NCI-H2107 treated with DMSO at 0.1 percent for 48 hours (cell line): Measurements from ENCODE around the gene ASMTL.
"Not testable (repeated sequence)": the region's sequence is repeated elsewhere in the genome, so short reads cannot be mapped to it uniquely, and the experiment has no call there.

Experiments used
- DNase-seq: peaks from one replicate; lab custom pipeline; 2025; ENCODE audit not compliant: unreplicated experiment; lab: John Stamatoyannopoulos, UW

ASMTL gene

DNA sequence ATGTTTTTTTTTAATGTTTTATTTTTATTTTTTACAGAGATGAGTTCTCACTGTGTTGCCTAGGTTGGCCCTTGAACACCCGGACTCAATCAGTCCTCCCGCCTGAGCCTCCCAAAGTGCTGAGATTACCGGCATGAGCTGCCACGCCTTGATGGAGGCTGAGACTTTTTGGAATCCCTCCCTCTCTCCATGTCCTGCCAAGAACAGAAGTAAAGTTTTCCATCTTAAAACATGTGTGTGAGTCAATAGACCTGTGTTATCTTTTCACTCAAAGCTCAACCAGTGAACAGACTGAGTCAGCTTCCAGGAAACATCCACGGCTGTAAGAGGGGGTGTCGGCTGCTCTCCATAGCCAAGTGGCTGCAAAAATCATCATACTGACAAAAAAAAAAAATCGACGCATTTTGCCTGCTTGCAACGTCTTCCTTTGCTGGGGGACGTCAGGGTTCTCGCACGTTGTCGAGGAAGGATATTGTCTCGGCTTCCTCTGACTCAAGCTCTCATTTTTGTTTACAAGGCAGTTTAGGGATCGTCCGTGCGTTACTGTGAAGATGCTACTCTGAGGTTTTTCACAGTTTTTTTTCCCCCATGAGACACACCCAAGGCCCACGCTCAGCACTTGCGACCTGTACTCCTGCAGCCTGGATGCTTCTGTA, 10.0 kb upstream of the ASMTL start:
- DNase-seq: no peak

DNA sequence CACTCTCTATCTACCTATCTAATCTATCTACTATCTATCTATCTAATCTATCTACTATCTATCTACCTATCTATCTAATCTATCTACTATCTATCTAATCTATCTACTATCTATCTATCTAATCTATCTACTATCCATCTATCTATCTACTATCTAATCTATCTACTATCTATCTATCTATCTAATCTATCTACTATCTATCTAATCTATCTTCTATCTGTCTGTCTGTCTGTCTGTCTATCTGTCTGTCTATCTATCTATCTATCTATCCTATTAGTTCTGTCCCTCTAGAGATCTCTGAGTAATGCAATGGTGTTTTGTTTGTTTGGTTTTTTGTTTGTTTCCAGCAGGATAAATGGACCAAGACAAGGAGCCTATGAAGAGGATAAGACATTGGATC, 9.4 kb upstream of the ASMTL start:
- DNase-seq: no peak

DNA sequence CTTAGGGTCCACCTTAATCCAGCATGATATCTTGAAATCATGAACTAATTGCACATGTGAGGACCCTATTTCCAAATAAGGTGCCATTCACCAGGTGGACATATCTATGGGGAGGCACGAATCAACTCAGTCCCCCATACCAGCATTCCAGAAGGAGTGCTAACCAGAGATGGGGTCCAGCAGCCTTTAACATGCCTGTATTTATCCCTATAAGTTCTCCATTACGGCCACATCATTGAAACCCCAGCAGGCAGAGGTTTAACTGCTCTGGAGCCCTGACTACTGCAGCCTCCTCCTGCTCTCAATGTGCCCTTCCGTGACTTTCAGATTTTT, 3.2 kb upstream of the ASMTL start:
- DNase-seq: no peak

DNA sequence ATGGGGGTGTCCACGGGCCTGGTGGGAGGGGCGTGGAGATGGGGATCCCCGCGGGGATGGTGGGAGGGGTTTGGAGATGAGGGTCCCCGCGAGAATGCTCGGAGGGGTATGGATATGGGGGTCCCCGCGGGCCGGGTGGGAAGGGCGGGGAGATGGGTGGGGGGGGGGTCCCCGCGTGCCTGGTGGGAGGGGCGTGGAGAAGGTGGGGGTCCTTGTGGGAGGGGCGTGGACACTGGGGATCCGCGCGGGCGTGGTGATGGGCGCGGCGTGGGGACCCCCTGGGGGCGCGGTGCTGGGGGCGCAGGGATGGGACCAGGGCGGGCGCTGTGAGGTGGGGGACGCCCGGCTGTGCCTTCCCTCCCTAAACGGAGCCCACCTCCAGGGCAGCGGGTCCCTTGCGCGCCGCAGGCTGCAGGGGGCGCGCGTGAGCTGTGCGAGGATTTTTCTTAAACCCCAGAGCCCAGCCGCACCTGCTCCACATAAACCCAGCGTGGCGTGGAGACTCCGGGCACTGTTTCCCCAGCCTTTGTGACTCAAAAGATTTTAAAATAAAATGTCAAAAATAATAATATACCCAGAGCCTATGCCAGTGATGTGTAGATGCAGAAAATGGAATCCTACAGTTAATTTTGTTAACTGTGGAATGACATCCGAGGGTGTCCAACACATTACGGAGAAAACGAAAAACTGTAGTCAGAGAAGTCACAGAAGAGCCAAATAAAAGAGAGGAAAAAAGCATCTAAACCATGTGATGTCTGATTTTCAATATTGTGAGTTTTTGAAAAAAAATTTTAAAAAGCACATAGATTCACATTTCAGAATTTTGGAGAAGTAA, 1.5 kb upstream of the ASMTL start:
- no peak for DNase-seq

DNA sequence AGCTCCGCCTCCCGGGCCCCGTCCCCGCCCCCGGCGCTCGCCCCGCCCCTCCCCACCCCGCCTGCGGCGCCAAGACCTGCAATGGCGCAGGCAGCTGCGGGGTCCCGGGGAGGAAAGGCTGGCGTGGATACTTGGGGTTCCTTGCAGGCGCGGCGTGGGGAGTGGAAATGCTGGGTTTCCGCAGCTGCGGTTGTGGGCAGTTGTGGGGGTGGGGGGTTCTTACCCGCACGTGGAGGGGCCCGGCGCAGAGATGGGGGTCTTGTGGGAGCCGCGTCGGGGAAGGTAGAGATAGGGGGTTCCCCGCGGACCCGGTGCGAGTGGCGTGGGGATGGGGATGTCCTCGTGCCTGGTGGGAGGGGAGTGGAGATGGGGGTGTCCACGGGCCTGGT, 680 bp upstream of the ASMTL start:
- no peak for DNase-seq

DNA sequence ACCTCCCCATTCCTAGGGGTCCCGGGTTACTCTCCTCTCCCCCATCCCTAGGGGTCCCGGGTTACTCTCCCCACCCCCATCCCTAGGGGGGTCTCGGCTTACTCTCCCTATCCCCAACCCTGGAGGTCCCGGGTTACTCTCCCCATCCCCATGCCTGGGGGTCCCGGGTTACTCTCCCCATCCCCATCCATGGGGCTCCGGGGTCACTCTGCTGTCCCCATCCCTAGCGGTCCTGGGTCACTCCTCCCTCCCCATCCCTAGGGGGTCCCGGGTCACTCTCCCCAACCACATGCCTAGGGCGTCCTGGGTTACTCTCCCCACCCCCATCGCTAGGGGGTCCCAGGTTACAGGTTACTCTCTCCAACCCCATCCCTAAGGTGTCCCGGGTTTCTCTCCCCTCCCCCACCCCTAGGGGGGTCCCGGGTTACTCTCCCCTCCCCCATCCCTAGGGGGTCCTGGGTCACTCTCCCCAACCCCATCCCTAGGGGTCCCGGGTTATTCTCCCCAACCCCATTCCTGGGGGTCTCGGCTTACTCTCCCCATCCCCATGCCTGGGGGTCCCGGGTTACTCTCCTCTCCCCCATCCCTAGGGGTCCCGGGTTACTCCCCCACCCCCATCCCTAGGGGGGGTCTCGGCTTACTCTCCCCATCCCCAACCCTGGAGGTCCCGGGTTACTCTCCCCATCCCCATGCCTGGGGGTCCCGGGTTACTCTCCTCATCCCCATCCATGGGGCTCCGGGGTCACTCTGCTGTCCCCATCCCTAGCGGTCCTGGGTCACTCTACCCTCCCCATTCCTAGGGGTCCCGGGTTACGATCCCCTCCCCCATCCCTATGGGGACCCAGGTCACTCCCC, 821 bp downstream of the ASMTL start:
- DNase-seq: no peak

DNA sequence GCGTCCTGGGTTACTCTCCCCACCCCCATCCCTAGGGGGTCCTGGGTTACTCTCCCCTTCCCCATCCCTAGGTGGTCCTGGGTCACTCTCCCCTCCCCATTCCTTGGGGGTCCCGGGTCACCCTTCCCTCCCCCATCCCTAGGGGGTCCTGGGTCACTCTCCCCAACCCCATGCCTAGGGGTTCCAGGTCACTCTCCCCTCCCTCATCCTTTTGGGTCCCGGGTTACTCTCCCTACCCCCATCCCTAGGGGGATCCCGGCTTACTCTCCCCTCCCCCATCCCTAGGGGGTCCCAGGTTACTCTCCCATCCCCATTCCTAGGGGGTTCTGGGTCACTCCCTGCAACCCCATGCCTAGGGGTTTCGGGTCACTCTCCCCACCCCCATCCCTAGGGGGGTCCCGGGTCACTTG, 1.5 kb downstream of the ASMTL start:
- DNase-seq: no peak

DNA sequence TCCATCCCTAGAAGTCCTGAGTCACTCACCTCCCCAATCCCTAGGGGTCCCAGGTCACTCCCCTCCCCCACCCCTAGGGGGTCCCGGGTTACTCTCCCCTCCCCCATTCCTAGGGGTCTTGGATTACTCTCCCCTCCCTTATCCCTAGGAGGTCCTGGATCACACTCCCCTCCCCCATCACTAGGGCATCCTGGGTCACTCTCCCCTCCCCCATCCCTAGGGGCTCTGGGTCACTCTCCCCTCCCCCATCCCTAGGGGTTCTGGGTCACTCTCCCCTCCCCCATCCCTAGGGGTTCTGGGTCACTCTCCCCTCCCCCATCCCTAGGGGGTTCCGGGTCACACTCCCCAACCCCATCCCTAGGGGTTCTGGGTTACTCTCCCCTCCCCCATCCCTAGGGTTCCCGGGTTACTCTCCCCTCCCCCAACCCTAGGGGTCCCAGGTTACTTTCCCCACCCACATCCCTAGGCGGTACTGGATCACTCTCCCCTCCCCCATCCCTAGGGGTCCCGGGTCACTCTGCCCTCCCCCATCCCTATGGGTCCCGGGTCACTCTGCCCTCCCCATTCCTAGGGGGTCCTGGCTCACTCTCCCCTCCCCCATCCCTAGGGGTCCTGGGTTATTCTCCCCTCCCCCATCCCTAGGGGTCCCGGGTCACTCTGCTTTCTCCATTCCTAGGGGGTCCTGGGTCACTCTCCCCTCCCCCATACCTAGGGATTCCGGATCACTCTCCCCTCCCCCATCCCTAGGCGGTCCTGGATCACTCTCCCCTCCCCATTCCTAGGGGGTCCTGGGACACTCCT, 2.1 kb downstream of the ASMTL start:
- no peak for DNase-seq

DNA sequence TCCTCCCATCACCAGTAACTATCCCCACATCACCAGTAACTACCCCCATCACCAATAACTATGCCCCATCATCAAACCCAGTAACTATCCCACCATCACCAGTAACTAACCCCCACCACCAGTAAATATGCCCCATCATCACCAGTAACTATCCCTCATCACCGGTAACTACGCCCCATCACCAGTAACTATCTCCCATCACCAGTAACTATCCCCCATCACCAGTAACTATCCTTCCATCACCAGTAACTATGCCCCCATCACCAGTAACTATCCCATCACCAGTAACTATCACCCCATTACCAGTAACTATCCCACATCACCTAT, 2.9 kb downstream of the ASMTL start:
- no peak for DNase-seq

DNA sequence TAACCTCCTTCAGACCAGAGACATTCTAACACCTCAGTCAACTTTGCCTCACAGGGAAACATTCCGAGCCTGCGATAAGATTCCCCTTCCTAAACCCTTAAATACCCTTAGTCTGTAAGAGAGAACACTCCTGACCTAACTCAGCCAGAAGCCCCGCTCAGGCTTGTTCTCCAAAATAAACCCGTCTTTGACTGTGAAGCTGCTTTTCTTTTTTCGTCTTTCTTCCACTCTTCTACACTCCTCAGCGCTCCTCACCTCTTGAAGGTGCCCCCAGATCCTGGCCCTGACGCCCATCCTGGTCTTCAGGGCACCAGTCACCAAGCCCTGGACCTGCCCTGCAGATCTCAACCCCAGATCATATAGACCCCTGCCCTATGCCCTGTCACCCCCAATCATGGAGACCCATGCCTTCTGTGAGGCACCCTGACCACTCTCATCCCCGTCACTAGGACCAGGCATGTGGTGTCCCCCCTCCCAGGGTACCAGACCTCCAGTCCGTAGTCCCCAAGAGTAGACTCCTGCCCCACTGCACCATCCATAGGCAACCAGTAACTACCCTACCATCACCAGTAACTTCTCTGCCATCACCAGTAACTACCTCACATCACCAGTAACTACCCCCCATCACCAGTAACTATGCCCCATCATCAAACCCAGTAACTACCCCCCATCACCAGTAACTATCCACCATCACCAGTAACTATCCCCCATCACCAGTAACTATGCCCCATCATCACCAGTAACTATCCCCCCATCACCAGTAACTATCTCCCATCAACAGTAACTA, 3.5 kb downstream of the ASMTL start:
- no peak for DNase-seq

DNA sequence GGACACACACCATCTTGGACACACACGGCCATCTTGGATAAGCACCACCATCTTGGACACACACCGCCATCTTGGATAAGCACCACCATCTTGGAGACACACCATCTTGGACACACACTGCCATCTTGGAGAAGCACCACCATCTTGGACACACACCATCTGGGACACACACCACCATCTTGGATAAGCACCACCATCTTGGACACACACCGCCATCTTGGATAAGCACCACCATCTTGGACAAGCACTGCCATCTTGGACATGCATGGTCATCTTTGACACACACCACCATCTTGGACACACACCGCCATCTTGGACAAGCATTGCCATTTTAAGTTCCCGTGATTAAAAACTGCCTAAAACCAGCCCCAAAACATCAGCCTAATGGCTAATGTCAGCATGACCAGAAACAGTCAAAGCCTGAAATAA, 4.1 kb downstream of the ASMTL start:
- DNase-seq: not testable (repeated sequence)

DNA sequence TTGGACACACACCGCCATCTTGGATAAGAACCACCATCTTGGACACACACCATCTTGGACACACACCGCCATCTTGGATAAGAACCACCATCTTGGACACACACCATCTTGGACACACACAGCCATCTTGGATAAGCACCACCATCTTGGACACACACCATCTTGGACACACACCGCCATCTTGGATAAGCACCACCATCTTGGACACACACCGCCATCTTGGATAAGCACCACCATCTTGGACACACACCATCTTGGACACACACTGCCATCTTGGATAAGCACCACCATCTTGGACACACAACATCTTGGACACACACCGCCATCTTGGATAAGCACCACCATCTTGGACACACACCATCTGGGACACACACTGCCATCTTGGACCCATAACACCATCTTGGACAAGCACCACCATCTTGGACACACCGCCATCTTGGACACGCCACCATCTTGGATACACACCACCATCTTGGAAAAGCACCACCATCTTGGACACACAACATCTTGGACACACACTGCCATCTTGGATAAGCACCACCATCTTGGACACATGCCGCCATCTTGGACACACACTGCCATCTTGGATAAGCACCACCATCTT, 4.6 kb downstream of the ASMTL start:
- DNase-seq: not testable (repeated sequence)

DNA sequence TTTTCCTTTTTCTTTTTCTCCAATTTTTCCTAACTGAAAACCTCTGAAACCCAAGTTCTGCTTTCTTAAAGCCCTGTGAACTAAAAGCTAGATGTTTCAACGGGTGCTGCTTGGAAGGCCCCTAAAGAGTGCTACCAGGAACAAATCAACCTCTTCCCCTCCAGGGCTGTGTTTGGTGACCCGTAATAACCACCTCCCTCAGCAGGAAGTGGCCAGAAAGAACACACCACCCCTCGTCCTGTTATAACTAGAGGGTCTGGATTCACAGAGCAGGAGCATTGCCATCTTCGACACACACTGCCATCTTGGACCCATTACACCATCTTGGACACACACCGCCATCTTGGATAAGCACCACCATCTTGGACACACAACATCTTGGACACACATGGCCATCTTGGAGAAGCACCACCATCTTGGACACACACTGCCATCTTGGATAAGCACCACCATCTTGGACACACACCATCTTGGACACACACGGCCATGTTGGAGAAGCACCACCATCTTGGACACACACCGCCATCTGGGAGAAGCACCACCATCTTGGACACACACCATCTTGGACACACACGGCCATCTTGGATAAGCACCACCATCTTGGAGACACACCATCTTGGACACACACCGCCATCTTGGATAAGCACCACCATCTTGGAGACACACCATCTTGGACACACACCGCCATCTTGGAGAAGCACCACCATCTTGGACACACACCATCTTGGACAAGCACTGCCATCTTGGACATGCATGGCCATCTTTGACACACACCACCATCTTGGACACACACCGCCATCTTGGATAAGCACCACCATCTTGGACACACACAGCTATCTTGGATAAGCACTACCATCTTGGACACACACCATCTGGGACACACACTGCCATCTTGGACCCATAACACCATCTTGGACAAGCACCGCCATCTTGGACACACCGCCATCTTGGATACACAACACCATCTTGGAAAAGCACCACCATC, 5.4 kb downstream of the ASMTL start:
- DNase-seq: not testable (repeated sequence)

DNA sequence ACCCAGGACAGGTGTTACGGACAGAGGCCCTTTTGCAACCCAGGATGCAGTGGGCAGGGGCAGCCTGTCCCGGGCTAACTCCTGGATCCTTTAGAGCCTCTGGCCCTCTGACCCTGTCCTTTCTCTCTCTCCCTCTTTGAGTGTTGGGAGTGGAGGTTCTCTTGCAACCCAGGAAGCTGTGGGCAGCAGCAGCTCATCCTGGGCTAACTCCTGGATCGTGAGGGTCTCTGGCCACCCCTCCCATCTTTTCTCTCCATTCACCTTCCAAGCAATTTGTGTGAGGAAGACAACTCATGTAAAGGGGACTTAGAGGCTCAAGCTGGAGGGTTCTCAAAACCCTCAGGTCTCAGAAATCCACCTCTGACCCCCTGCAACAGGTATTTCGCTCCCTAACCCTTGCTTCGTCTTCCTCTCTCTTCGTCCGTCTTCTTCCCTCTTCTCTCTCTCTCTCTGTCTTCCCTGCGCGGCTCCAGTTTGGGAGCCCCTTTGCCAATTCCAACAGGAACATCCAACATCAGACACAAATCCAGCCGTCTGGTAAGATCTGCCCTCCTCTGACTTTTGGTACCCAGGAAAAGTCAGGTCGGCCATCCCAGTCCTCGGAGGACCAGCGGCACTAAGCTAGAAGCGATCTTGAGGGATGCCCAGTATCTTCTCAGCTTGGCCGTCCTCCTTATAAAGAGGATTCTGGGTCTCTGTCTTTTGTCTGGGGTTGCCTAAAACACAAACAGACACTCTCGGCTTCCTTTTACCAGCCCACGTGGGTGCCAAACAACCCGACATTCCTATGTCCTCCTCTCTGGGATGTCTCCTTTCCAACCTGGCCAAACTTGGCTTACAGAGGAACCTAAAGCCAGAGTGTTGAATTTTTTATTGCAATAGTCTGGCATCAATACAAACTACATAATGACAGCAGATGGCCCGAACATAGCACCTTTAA, 7.9 kb downstream of the ASMTL start:
- no peak for DNase-seq

DNA sequence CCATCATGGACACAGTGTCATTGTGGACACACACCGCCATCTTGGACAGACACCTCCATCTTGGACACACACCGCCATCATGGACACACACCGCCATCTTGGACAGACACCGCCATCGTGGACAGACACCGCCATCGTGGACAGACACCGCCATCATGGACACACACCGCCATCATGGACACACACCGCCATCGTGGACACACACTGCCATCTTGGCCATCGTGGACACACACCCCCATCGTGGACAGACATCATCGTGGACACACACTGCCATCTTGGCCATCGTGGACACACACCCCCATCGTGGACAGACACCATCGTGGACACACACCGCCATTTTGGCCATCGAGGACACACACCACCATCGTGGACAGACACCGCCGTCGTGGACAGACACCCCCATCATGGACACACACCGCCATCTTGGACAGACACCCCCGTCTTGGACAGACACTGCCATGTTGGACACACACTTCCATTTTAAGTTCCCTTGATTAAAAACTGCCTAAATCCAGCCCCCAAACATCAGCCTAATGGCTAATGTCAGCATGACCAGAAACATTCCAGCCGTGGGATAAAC, 9.1 kb downstream of the ASMTL start:
- no peak for DNase-seq

DNA sequence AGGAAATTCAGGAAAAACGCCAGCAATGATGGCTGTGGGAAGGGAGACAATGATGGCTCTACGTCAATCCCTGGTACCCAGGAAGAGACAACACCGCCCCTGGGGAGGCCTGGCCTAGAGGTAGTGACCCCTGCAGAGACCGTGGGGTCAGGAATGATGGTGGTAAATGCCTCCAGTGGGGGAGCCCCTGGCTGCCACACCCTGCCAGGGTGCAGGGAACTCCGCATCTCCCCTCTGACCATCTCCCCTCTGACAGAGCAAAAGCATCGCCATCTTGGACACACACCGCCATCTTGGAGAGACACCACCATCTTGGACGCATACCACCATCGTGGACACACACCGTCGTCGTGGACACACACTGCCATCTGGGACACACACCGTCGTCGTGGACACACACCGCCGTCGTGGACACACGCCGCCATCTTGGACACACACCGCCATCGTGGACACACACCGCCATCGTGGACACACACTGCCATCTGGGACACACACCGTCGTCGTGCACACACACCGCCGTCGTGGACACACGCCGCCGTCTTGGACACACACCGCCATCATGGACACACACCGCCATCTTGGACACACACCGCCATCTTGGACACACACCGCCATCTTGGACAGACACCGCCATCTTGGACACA, 9.9 kb downstream of the ASMTL start:
- no peak for DNase-seq
